HEK293 (cell line): ENCODE data around the gene SLC25A18.

Experiments
- KLF16 ChIP-seq: fragments of 450-650 bp; formaldehyde crosslinking; IDR thresholded peaks from 2 replicates; pipeline ENCODE4 v1.5.1; 2017; ENCODE audit warnings: missing biosample characterization, missing genetic modification characterization
- KLF8 ChIP-seq: fragments of 450-650 bp; formaldehyde crosslinking; IDR thresholded peaks from 2 replicates; pipeline ENCODE4 v1.5.1; 2016; ENCODE audit warnings: missing biosample characterization, missing genetic modification characterization
- MEIS1 ChIP-seq: sonication (generic); formaldehyde crosslinking; IDR thresholded peaks from 2 replicates; pipeline ENCODE4 v1.8.1; 2022; ENCODE audit warnings: missing genetic modification reagents, mild to moderate bottlenecking, borderline replicate concordance
- MZF1 ChIP-seq: fragments of 450-650 bp; formaldehyde crosslinking; IDR thresholded peaks from 2 replicates; pipeline ENCODE4 v1.5.1; 2017; ENCODE audit warnings: missing biosample characterization, missing genetic modification characterization, borderline replicate concordance
- REPIN1 ChIP-seq: fragments of 450-650 bp; formaldehyde crosslinking; IDR thresholded peaks from 2 replicates; pipeline ENCODE4 v1.5.1; 2017; ENCODE audit warnings: missing biosample characterization, missing genetic modification characterization, low read depth
- SCRT1 ChIP-seq: fragments of 450-650 bp; formaldehyde crosslinking; IDR thresholded peaks from 2 replicates; pipeline ENCODE4 v1.5.1; 2016; ENCODE audit warnings: missing biosample characterization, missing genetic modification characterization, borderline replicate concordance
- ZBTB20 ChIP-seq: fragments of 450-650 bp; formaldehyde crosslinking; IDR thresholded peaks from 2 replicates; pipeline ENCODE4 v1.5.1; 2016; ENCODE audit warnings: missing biosample characterization, missing genetic modification characterization
- ZFP3 ChIP-seq: fragments of 450-650 bp; formaldehyde crosslinking; IDR thresholded peaks from 2 replicates; pipeline ENCODE4 v1.5.1; 2016; ENCODE audit warnings: low read depth, missing biosample characterization, missing genetic modification characterization
- ZNF140 ChIP-seq: fragments of 450-650 bp; formaldehyde crosslinking; IDR thresholded peaks from 2 replicates; pipeline ENCODE4 v1.5.1; 2016; ENCODE audit warnings: missing biosample characterization, missing genetic modification characterization
- ZNF184 ChIP-seq: fragments of 450-650 bp; IDR thresholded peaks from 2 replicates; pipeline ENCODE4 v1.5.1; 2018; ENCODE audit warnings: missing biosample characterization, mild to moderate bottlenecking, missing genetic modification characterization
- ZNF211 ChIP-seq: fragments of 450-650 bp; formaldehyde crosslinking; IDR thresholded peaks from 2 replicates; pipeline ENCODE4 v1.5.1; 2016; ENCODE audit warnings: low read depth, missing biosample characterization, missing genetic modification characterization
- ZNF311 ChIP-seq: fragments of 450-650 bp; formaldehyde crosslinking; IDR thresholded peaks from 2 replicates; pipeline ENCODE4 v1.5.1; 2017; ENCODE audit warnings: missing biosample characterization, missing genetic modification characterization, borderline replicate concordance
- ZNF350 ChIP-seq: fragments of 450-650 bp; formaldehyde crosslinking; IDR thresholded peaks from 2 replicates; pipeline ENCODE4 v1.5.0; 2017; ENCODE audit warnings: missing biosample characterization, mild to moderate bottlenecking, missing genetic modification characterization
- ZNF510 ChIP-seq: fragments of 450-650 bp; formaldehyde crosslinking; IDR thresholded peaks from 2 replicates; pipeline ENCODE4 v1.5.1; 2018; ENCODE audit warnings: mild to moderate bottlenecking, missing genetic modification characterization, missing biosample characterization; ENCODE audit not compliant: insufficient replicate concordance
- ZNF521 ChIP-seq: fragments of 450-650 bp; formaldehyde crosslinking; IDR thresholded peaks from 2 replicates; pipeline ENCODE4 v1.5.1; 2017; ENCODE audit warnings: missing biosample characterization, mild to moderate bottlenecking, missing genetic modification characterization
- ZNF530 ChIP-seq: fragments of 450-650 bp; formaldehyde crosslinking; IDR thresholded peaks from 2 replicates; pipeline ENCODE4 v1.5.1; 2016; ENCODE audit warnings: low read depth, missing biosample characterization, missing genetic modification characterization
- ZNF600 ChIP-seq: fragments of 450-650 bp; formaldehyde crosslinking; IDR thresholded peaks from 2 replicates; pipeline ENCODE4 v1.5.1; 2016; ENCODE audit warnings: missing biosample characterization, missing genetic modification characterization
- ZNF658 ChIP-seq: fragments of 450-650 bp; formaldehyde crosslinking; IDR thresholded peaks from 2 replicates; pipeline ENCODE4; 2016; ENCODE audit warnings: missing biosample characterization, missing genetic modification characterization
- ZNF776 ChIP-seq: fragments of 450-650 bp; formaldehyde crosslinking; IDR thresholded peaks from 2 replicates; pipeline ENCODE4 v1.5.0; 2017; ENCODE audit warnings: missing biosample characterization, missing genetic modification characterization, borderline replicate concordance
- ZNF792 ChIP-seq: fragments of 450-650 bp; formaldehyde crosslinking; IDR thresholded peaks from 2 replicates; pipeline ENCODE4 v1.5.1; 2016; ENCODE audit warnings: missing biosample characterization, missing genetic modification characterization
- TF ChIP-seq, protein P1 (sequence below): fragments of 450-650 bp; IDR thresholded peaks from 2 replicates; pipeline ENCODE4 v1.5.1; 2018; ENCODE audit warnings: missing biosample characterization, missing genetic modification characterization
- TF ChIP-seq, protein P2 (sequence below): fragments of 450-650 bp; formaldehyde crosslinking; IDR thresholded peaks from 2 replicates; pipeline ENCODE4 v1.5.1; 2016; ENCODE audit warnings: missing biosample characterization, missing genetic modification characterization, borderline replicate concordance
- TF ChIP-seq, protein P3 (sequence below): fragments of 450-650 bp; formaldehyde crosslinking; conservative IDR thresholded peaks from 2 replicates; pipeline ENCODE4 v1.5.1; 2016; ENCODE audit warnings: low read depth, missing biosample characterization, missing genetic modification characterization
- TF ChIP-seq, protein P4 (sequence below): fragments of 450-650 bp; IDR thresholded peaks from 2 replicates; pipeline ENCODE4 v1.5.1; 2018; ENCODE audit warnings: missing biosample characterization, mild to moderate bottlenecking, missing genetic modification characterization

The SLC25A18 gene

DNA sequence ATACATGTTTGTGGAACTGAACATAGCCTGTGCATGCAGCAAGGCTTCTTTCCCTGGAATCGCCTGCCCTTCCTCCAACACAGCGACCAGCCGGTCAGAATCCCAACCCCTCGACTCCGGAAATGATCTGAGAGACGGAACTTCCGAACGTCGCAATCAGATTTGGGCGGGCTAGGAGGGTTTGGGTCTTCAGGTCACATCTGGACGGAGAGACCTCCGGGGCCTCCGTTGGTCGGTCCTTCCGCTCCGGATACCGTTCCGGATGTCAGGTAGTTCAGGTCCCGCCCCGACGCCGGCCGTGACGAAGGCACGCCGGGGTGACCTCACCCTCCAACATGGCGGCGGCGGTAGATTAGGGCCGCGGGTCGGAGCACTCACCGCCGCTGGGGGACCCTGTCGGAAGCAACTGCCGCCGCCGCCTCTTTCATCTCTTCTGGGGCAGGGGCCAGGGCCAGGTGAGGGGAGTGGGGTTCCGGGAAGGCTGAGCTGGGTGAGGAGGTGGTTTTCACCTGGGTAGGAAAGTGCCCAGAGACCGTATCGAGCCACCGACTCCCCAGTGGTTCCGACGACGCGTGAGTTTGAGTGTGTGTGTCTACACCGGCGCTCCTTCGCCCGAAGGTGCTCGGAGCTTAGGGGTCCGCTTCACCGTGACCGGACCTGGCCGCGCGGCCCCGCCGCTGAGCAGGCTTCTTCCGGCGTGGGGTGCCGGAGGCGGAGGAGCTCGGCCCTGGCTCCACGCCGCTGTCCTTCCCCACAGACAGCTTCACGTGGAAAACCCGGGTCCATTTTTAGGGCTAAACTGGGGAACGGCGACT lies 75.3 kb downstream of the SLC25A18 start, which contains the start of gene BCL2L13 (continued):
- TF ChIP-seq ZNF510 (no peak), MEIS1 (CRISPR knock-in tag) (no peak), SCRT1 (no peak), ZNF311 (tag by site-specific recombination) (no peak), ZNF792 (tag by site-specific recombination) (peak; percentile 66; the same call in 1 of the 2 replicates), ZNF350 (tag by site-specific recombination) (no peak), ZFP3 (tag by site-specific recombination) (no peak), ZNF600 (tag by site-specific recombination) (peak; percentile 95; the same call in 1 of the 2 replicates), ZBTB20 (peak; percentile 85), ZNF184 (tag by site-specific recombination) (no peak), KLF8 (tag by site-specific recombination) (peak; percentile 79; the same call in 1 of the 2 replicates), ZNF530 (tag by site-specific recombination) (no peak), KLF16 (tag by site-specific recombination) (peak; percentile 46; the same call in 1 of the 2 replicates), MZF1 (tag by site-specific recombination) (no peak), ZNF658 (tag by site-specific recombination) (no peak), ZNF140 (no peak), REPIN1 (tag by site-specific recombination) (0 out of 2 replicates have a peak, but pooled peaks have one; percentile 11), ZNF211 (no peak), ZNF521 (tag by site-specific recombination) (no peak), ZNF776 (tag by site-specific recombination) (no peak)
- TF ChIP-seq, protein P1, sequence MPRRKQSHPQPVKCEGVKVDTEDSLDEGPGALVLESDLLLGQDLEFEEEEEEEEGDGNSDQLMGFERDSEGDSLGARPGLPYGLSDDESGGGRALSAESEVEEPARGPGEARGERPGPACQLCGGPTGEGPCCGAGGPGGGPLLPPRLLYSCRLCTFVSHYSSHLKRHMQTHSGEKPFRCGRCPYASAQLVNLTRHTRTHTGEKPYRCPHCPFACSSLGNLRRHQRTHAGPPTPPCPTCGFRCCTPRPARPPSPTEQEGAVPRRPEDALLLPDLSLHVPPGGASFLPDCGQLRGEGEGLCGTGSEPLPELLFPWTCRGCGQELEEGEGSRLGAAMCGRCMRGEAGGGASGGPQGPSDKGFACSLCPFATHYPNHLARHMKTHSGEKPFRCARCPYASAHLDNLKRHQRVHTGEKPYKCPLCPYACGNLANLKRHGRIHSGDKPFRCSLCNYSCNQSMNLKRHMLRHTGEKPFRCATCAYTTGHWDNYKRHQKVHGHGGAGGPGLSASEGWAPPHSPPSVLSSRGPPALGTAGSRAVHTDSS, result no peak
- TF ChIP-seq, protein P2, sequence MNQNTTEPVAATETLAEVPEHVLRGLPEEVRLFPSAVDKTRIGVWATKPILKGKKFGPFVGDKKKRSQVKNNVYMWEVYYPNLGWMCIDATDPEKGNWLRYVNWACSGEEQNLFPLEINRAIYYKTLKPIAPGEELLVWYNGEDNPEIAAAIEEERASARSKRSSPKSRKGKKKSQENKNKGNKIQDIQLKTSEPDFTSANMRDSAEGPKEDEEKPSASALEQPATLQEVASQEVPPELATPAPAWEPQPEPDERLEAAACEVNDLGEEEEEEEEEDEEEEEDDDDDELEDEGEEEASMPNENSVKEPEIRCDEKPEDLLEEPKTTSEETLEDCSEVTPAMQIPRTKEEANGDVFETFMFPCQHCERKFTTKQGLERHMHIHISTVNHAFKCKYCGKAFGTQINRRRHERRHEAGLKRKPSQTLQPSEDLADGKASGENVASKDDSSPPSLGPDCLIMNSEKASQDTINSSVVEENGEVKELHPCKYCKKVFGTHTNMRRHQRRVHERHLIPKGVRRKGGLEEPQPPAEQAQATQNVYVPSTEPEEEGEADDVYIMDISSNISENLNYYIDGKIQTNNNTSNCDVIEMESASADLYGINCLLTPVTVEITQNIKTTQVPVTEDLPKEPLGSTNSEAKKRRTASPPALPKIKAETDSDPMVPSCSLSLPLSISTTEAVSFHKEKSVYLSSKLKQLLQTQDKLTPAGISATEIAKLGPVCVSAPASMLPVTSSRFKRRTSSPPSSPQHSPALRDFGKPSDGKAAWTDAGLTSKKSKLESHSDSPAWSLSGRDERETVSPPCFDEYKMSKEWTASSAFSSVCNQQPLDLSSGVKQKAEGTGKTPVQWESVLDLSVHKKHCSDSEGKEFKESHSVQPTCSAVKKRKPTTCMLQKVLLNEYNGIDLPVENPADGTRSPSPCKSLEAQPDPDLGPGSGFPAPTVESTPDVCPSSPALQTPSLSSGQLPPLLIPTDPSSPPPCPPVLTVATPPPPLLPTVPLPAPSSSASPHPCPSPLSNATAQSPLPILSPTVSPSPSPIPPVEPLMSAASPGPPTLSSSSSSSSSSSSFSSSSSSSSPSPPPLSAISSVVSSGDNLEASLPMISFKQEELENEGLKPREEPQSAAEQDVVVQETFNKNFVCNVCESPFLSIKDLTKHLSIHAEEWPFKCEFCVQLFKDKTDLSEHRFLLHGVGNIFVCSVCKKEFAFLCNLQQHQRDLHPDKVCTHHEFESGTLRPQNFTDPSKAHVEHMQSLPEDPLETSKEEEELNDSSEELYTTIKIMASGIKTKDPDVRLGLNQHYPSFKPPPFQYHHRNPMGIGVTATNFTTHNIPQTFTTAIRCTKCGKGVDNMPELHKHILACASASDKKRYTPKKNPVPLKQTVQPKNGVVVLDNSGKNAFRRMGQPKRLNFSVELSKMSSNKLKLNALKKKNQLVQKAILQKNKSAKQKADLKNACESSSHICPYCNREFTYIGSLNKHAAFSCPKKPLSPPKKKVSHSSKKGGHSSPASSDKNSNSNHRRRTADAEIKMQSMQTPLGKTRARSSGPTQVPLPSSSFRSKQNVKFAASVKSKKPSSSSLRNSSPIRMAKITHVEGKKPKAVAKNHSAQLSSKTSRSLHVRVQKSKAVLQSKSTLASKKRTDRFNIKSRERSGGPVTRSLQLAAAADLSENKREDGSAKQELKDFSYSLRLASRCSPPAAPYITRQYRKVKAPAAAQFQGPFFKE (tag by site-specific recombination), result no peak
- TF ChIP-seq, protein P3, sequence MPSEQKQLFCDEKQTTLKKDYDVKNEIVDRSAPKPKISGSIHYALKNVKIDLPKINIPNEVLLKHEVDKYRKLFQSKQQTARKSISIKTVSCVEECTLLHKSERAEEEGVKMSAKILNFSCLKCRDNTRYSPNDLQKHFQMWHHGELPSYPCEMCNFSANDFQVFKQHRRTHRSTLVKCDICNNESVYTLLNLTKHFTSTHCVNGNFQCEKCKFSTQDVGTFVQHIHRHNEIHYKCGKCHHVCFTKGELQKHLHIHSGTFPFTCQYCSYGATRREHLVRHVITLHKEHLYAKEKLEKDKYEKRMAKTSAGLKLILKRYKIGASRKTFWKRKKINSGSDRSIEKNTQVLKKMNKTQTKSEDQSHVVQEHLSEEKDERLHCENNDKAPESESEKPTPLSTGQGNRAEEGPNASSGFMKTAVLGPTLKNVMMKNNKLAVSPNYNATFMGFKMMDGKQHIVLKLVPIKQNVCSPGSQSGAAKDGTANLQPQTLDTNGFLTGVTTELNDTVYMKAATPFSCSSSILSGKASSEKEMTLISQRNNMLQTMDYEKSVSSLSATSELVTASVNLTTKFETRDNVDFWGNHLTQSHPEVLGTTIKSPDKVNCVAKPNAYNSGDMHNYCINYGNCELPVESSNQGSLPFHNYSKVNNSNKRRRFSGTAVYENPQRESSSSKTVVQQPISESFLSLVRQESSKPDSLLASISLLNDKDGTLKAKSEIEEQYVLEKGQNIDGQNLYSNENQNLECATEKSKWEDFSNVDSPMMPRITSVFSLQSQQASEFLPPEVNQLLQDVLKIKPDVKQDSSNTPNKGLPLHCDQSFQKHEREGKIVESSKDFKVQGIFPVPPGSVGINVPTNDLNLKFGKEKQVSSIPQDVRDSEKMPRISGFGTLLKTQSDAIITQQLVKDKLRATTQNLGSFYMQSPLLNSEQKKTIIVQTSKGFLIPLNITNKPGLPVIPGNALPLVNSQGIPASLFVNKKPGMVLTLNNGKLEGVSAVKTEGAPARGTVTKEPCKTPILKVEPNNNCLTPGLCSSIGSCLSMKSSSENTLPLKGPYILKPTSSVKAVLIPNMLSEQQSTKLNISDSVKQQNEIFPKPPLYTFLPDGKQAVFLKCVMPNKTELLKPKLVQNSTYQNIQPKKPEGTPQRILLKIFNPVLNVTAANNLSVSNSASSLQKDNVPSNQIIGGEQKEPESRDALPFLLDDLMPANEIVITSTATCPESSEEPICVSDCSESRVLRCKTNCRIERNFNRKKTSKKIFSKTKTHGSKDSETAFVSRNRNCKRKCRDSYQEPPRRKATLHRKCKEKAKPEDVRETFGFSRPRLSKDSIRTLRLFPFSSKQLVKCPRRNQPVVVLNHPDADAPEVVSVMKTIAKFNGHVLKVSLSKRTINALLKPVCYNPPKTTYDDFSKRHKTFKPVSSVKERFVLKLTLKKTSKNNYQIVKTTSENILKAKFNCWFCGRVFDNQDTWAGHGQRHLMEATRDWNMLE, result peak; percentile 72
- TF ChIP-seq, protein P4, sequence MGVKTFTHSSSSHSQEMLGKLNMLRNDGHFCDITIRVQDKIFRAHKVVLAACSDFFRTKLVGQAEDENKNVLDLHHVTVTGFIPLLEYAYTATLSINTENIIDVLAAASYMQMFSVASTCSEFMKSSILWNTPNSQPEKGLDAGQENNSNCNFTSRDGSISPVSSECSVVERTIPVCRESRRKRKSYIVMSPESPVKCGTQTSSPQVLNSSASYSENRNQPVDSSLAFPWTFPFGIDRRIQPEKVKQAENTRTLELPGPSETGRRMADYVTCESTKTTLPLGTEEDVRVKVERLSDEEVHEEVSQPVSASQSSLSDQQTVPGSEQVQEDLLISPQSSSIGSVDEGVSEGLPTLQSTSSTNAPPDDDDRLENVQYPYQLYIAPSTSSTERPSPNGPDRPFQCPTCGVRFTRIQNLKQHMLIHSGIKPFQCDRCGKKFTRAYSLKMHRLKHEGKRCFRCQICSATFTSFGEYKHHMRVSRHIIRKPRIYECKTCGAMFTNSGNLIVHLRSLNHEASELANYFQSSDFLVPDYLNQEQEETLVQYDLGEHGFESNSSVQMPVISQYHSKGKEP (tag by site-specific recombination), result no peak
